IPS DF 4.7 (cell line): Measurements from ENCODE around the gene ANXA7.

Experiments used
- DNase-seq: peaks from one replicate; pipeline ENCODE4 v3.0.0-alpha.2; 2013; ENCODE audit warnings: low spot score; ENCODE audit errors: extremely low read depth

Gene ANXA7

DNA sequence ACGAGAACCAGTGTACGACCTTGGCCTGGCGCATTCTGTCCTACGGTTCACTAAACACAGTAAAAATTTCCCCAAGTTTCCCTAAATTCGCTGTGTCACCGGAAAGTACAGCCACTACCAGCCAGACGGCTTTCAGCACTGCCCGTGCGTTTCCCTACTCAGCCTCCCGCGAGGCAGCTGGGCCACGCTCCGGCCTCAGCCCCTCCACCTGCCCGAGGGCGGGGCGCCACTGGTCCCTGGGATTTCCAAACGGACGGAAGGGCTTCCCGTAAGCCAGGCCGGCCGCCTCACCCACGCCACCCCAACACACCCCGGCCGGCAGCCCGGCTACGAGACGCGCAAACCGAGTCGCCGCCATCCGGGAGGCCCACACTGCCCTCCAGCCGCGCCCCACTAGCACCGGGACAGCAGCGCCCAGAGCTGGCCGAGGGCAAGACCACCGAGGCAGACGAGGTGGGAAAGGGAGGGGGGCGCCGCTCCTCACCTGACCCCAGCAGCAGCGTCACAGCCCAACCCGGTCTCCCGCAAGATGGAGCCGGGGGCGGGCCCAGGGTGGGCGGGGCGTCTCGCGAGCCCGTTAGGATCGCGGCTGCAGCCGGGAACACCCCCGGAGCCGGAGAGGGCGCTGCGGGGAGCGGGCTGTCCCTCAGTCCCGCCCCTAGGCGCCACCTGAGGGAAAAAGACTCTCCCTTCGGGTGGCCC lies at the start of gene ANXA7:
Gene ANXA7 (minus strand): TSS at position 531 of the 702 bp plus-strand sequence. CDS start 13,202 bp downstream, outside the sequence.
- DNase-seq = peak; percentile 41

DNA sequence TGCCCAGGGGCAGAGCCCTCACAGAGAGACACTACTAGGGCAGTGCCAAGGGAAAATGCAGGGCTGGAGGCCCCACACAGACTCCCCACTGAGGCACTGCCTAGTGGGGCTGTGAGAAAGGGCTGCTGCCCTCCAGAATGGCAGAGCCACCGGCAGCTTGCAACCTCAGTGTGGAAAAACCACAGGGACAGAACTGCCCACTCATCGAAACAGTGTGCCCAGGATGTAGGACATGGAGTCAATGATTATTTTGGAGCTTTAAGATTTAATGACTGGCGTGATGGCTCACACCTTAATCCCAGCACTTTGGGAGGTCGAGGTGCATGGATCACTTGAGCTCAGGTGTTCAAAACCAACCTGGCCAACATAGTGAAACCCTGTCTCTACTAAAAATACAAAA lies 47.0 kb upstream of the ANXA7 start:
- no peak for DNase-seq

DNA sequence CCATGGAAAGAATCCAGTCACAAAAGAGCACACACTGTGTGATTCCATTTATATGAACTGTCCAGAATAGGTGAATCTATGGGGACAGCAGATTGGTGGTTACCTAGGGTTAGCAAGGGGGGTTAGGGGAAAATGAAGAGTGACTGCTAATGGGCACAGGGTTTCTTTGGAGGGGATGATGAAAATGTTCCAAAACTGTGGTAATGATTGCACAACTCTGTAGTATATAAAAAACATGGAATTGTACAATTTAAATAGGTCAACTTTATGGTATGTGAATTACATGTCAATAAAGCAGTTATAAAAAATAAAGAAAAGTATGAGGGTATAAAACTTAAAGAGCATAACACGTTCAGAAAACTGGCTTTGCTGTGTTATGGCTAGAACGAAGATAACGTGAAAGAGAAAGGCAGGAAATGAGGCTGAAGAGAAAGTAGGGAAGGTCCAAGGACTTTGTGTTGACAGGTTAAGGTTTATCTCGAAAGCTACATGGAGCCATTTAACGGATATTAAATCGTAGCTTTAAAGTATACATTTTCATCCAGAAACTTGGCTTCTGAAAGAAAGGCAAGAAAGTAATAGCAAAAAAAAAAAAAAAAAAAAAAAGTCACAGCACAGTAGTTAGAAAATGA lies 45.9 kb upstream of the ANXA7 start:
- no peak for DNase-seq

GRCh38 chr10:73456187-73456890 lies 42.5 kb upstream of the ANXA7 start:
- no peak for DNase-seq

GRCh38 chr10:73449113-73449512 lies 35.3 kb upstream of the ANXA7 start:
- DNase-seq = no peak

GRCh38 chr10:73448384-73448783 lies 34.5 kb upstream of the ANXA7 start:
- DNase-seq = no peak

- no peak for DNase-seq
Observed at GRCh38 chr10:73446926-73447325, 33.1 kb upstream of the ANXA7 start.

DNA sequence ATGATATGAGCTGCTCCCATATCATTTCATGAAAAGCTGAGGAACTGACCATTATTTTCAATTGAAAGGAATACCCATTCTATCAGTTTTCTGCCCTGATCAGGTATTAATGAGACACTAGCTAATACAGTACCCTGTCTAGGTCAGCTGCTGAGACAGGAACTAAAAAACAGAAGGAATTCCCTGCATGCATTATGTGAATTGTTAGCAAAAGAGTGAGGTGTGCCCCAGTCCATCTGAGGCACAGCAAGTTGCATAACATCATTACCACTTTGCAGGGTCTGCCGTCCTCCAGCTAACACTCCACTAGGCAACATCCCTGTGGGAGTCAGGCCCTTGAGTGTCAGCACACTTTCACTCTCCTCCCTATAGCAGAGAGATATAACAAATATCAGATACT lies 30.6 kb upstream of the ANXA7 start:
- no peak for DNase-seq

DNA sequence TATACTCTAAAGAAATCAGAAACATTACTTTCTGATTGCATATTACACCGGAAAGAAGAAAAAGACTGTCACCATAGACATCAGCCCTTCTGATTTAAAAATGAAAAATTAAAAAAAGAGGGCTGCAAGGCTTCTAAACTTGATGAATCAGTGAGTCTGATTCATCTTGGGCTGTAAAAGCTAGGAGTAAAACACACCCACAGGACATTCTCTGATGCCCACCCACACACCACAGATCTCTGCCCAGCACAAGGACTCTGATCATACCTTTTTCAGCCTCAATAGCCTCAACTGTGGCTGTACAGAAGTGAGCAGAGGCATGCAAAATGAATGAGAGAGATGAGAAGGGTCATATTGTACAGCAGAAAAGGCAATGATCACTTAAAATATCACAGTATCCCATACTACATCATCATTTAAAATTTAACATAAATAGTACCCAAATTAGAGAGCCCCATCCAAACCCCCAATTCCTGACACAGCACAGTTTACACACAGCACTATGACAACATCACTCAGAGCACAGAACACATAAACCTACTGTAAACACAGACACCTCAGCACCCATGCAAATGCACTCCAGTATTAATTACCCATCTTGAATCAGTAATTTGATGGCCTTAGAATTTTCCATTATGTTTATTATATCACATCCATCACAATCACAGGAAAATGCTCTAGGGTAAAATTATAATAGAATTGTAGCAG lies 25.9 kb upstream of the ANXA7 start:
- DNase-seq = no peak

DNA sequence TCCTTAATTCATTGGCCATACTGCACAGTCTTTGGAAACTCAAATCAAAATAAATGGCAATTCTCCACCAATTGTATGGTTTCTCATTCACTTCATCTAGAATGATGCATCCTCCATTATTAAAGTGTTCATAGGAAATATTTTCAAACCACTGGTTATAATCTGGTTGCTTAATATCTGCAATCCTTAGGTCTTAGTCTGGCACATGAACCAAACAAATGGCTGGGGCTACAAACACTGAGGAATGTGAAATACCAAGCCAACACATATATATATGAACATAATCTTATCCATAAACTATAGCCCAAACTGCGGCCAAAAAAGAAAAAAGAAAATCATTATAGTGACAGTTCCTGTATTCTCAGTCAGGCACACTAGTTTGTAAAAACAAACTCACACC lies 25.2 kb upstream of the ANXA7 start:
- DNase-seq = no peak

- no peak for DNase-seq
Observed at GRCh38 chr10:73433538-73433867, 19.6 kb upstream of the ANXA7 start, which contains the start of gene MSS51. TSS of gene MSS51 (minus strand) at chr10:73433561. CDS start at chr10:73428284, 5,277 bp downstream.

- DNase-seq = no peak
Observed at GRCh38 chr10:73432646-73433537, 19.0 kb upstream of the ANXA7 start.

DNA sequence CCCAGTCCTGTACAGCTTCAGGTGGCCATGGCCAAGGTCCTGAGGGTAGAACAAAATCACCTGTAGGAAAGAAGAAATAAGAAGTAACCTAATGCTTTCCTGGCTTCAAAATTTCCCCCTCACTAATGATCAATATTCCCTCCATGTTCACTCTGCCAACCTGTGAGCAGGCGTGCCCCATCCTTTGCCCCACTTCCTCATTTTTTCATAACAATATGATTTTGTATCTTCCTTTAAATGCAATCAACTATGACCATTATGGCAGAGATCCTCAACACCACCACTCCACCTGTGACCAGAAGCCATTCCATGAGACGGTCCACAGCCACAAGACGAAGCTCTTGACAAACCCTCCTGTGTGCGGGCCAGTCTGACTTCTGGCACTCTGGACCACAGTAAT lies 12.5 kb upstream of the ANXA7 start:
- DNase-seq = no peak

DNA sequence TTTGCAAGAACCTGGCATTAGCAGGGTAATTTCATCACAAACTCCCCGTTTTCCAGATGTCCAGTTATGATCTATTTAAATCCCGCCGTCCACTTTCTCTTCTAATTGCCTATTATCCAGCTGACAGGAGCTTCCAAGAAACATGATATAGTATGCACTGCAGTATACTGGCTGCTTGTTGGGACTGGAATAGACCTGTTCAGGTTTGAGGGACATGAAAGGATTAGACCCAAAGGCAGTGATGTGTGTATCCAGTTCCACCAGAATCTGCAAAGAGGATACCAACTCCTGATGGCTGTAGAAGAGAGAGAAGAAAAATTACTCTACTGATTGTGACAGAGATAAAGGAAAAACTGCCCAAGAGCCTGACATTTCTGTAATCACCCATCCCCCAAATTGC lies 10.6 kb upstream of the ANXA7 start:
- DNase-seq = no peak

GRCh38 chr10:73423309-73423708 lies 9.5 kb upstream of the ANXA7 start:
- DNase-seq = no peak

GRCh38 chr10:73416571-73416970 lies 2.7 kb upstream of the ANXA7 start:
- no peak for DNase-seq

DNA sequence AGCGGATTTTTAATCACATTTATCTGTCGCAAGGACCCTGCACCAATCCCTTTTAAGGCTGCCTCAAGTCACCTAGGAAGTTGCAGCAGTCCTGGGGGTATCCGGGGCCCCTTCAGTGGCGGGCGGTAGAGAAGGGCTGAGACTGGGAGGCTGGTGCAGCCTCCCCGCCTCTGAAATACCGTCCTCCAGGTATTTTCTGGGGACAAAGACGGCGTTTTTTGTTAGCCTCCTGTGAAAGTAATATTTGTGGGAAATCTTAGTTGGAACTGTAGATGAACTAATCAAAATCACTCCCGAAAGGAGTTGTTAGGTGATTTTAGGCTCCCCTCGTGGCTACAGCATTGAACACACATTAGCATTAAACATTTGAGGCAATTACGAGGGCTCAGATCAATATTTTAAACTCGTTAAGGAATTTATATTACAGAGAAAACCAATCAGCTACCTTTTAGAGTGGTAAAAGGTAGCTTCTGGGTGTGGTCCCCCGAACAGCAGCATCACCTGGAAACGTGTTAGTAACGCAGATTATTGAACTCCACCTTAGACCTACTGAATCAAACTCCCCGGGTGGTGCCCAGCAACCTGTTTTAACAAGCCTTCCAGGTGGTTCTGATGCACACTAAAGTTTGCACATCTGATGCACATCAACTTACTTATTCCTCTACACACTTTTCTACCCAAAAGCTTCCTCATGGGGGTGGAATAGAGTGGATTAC lies 530 bp upstream of the ANXA7 start:
- DNase-seq = no peak

GRCh38 chr10:73413108-73413527 lies 740 bp downstream of the ANXA7 start:
- DNase-seq = no peak

DNA sequence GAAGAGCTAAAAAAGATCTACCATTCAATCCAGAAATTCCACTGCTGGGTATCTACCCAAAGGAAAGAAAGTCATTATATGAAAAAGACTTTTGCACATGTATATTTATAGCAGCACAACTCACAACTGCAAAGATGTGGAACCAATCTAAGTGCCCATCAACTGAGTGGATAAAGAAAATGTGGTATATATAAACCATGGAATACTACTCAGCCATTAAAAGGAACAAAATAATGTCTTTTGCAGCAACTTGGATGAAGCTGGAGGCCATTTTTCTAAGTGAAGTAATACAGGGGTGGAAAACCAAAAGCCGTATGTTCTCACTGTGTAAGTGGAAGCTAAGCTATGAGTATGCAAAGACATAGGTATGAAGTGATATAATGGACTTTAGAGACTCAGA lies 3.0 kb downstream of the ANXA7 start:
- no peak for DNase-seq

DNA sequence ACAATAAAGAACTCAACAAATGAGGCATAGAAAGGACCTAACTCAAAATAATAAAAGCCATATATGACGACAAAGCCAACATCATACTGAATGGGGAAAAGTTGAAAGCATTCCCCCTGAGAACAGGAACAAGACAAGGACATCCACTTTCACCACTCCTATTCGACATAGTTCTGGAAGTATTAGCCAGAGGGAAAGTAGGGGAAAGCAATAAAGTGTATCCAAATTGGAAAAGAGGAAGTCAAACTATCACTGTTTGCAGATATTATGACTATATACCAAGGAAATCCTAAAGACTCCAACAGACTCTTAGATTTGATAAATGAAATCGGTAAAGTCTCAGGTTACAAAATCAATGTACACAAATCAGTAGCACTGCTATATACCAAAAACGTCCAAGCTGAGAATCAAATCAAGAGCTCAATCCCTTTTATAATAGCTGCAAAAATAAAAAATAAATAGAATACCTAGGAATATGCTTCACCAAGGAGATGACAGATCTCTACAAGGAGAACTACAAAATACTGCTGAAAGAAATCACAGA lies 4.8 kb downstream of the ANXA7 start:
- DNase-seq = no peak
